GM10248 (cell line): ENCODE measurements around the gene VRK1.
"Not testable (repeated sequence)": the region's sequence is repeated elsewhere in the genome, so short reads cannot be mapped to it uniquely, and the experiment has no call there.

ENCODE experiments used
- CTCF ChIA-PET: fragments of 300-600 bp; sonication (Branson Sonifier 250); formaldehyde crosslinking; extraction: SDS; loops from one replicate; lab custom pipeline; 2021; ENCODE audit warnings: antibody characterized with exemption; lab: Yijun Ruan, JAX
- POLR2A ChIA-PET: fragments of 350-650 bp; sonication (Branson Sonifier 250); formaldehyde crosslinking; extraction: SDS; loops from one replicate; lab custom pipeline; 2020; ENCODE audit warnings: antibody characterized with exemption; lab: Yijun Ruan, JAX
- DNase-seq: peaks from one replicate; pipeline ENCODE4 v3.0.0; 2012; ENCODE audit errors: extremely low spot score
- TF ChIP-seq, protein P1 (sequence below): IDR thresholded peaks from 2 replicates; pipeline ENCODE4 v1.5.1; 2012; ENCODE audit warnings: mild to moderate bottlenecking, low read depth; ENCODE audit errors: extremely low read depth, missing control alignments, control extremely low read depth

VRK1 gene

DNA sequence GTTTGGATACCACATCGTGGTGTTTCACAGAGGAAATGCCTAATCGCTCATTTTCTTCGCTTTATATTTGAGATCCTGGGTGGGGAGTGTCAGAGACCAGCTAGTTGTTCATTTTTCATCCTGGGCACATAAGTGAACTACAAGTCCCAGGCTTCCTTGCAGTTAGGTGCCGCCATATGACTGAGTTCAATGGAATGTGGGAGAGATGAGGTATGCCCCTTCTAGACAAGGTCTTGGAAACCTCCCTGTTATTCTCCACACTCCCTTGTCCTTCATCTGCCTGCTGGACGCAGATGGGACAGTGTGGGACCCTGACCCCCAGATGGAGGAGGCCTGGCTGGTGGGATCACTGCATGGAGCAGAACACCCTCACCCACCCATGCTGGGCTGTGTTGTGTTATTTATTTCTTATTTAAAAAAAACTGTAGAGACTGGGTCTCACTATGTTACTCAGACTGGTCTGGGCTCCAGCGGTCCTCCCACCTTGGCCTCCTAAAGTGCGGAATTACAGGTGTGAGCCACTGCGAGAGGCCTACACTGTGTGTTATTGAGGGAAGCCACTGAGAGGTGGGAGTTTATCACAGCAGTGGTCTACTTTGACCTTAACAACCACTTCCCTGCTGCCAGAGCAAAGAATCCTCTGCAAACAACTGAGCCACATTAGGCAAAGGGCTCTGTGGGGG lies 42.9 kb upstream of the VRK1 start:
- TF ChIP-seq, protein P1, sequence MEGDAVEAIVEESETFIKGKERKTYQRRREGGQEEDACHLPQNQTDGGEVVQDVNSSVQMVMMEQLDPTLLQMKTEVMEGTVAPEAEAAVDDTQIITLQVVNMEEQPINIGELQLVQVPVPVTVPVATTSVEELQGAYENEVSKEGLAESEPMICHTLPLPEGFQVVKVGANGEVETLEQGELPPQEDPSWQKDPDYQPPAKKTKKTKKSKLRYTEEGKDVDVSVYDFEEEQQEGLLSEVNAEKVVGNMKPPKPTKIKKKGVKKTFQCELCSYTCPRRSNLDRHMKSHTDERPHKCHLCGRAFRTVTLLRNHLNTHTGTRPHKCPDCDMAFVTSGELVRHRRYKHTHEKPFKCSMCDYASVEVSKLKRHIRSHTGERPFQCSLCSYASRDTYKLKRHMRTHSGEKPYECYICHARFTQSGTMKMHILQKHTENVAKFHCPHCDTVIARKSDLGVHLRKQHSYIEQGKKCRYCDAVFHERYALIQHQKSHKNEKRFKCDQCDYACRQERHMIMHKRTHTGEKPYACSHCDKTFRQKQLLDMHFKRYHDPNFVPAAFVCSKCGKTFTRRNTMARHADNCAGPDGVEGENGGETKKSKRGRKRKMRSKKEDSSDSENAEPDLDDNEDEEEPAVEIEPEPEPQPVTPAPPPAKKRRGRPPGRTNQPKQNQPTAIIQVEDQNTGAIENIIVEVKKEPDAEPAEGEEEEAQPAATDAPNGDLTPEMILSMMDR = no peak
- DNase-seq = no peak
- ChIA-PET CTCF (interaction anchor here (1.2 kb wide), 1 partner anchor 9 kb away, joined by 3 read pairs; no protein-coding TSS in a partner anchor), POLR2A (no interaction called here)

DNA sequence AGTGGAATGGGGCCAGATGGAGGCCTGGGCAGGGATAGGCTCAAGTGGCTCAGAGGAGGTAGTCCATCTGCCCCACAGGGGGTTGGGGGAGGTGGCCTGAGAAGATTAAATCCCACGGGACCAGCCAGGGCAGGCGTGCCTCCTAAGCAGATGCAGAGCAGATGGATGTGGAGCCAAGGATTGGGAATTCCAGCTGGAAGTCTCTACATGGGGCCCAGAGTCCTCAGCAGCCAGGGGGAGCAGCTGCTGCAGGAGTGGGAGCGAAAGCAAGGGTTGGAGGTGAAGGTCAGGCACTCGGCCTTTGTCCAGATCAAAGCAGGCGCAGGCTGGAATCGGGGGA lies 42.4 kb upstream of the VRK1 start:
- CTCF ChIA-PET = no interaction called here
- no peak for DNase-seq
- POLR2A ChIA-PET = no interaction called here
- TF ChIP-seq, protein P1 = no peak

DNA sequence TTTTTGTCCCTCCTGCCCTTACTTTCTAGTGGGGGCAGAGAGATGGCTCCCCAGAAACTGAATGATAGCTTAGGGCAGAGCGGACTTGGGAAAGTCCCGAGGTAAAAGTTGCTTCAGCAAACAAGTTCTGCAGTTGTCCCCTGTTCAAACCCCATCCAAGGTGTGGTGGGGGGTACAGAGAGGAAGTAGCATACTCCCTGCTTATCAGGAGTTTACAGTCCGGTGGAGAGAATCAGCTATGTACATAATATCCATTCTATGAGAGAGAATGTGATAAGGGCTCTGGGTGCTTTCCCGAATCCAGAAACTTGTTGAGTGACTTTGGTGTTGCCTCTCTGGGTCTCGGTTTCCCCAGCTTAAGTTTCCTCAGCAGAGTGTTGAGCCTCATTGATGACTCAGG lies 40.4 kb upstream of the VRK1 start:
- ChIA-PET POLR2A (no interaction called here), CTCF (interaction anchor here (1.0 to 1.5 kb wide), 2 partner anchors 12 to 15 kb away, joined by 3 to 4 read pairs; no protein-coding TSS in a partner anchor)
- TF ChIP-seq, protein P1 = no peak
- no peak for DNase-seq

DNA sequence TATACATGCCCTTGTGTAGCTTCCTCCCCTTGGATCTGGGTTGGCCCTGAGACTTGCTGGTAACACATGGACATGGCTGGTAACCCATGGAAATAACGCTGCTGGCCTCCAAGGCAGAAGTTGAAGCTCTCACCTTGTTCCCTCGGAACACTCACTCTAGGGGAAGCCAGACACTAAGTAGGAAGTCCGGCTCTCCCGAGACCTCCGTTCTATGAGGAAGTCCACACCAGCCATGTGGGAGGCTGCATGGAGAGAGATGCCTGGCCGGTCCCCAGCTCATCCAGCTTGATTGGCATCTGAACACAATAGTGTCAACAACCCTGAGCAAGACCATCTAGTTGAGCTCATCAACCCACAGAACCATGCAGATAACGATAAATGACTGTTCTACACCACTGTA lies 39.7 kb upstream of the VRK1 start:
- DNase-seq = no peak
- CTCF ChIA-PET = interaction anchor here (1.0 to 1.5 kb wide), 2 partner anchors 12 to 16 kb away, joined by 3 to 4 read pairs; no protein-coding TSS in a partner anchor
- TF ChIP-seq, protein P1 = no peak
- POLR2A ChIA-PET = no interaction called here

DNA sequence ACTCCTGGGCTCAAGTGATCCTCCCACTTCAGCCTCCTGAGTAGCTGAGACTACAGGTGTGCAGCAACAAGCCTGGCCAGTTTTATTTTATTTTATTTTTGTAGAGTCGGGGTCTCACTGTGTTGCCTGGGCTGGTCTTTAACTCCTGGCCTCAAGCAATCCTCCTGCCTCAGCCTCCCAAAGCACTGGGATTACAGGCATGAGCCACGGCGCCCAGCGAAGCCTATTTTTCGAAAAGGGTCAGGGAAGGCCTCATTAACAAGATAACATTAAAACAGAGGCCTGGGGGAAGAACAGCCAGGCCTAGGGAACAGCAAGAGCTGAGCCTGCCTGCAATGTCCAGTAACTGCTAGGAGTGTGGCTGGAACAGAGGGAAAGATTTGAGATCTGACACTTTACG lies 36.1 kb upstream of the VRK1 start:
- TF ChIP-seq, protein P1 = no peak
- ChIA-PET CTCF (interaction anchor here (1.2 to 2.6 kb wide), 3 partner anchors 8 to 91 kb away, joined by 3 to 8 read pairs (median 4); no protein-coding TSS in a partner anchor), POLR2A (no interaction called here)
- DNase-seq = no peak

DNA sequence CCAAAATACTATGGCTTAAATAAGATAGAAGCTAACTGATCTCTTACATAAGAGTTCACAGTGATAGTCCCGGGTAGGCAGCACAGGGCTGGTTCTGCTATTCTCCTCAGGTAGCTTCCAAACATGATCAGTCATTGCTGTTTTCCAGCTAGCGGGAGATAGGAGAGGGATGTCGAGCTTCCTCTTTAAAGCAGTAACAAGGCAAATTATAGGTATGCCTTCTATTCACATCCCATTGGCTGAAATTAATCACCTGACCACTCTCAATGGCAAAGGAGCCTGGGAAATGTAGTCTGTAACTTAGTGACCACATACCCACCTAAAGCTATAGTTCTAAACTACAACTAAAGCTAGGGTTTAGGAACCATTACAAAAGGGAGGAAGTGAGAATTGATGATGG lies 34.5 kb upstream of the VRK1 start:
- ChIA-PET CTCF (interaction anchor here (1.2 to 1.3 kb wide), 2 partner anchors 14 kb away, joined by 3 to 4 read pairs; no protein-coding TSS in a partner anchor), POLR2A (no interaction called here)
- TF ChIP-seq, protein P1 = no peak
- DNase-seq = peak; percentile 71

DNA sequence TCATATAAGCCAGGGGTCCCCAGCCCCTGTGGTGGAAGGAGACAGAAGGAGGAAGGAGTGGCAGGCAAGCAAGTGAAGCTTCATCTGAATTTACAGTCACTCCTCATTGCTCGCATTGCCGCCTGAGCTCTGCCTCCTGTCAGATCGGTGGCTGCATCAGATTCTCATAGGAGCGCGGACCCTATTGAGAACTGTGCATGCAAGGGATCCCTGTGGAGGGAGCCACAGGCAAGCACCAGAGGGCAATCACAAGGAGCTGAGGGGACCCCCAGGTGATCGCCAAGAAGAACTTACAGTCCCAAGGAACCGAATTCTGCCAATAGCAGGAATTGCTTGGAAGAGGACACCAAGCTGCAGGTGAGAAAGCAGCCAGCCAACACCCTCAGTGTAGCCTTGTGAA lies 33.2 kb upstream of the VRK1 start:
- ChIA-PET POLR2A (no interaction called here), CTCF (interaction anchor here (1.0 kb wide), 1 partner anchor 10 kb away, joined by 3 read pairs; no protein-coding TSS in a partner anchor)
- TF ChIP-seq, protein P1 = no peak
- no peak for DNase-seq

DNA sequence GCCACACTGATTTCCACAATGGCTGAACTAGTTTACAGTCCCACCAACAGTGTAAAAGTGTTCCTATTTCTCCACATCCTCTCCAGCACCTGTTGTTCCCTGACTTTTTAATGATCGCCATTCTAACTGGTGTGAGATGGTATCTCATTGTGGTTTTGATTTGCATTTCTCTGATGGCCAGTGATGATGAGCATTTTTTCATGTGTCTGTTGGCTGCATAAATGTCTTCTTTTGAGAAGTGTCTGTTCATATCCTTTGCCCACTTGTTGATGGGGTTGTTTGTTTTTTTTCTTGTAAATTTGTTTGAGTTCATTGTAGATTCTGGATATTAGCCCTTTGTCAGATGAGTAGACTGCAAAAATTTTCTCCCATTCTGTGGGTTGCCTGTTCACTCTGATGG lies 32.0 kb upstream of the VRK1 start:
- CTCF ChIA-PET, POLR2A ChIA-PET: not testable (repeated sequence)

More for the DNA sequence above, 32.0 kb upstream of the VRK1 start:
- not testable (repeated sequence) for DNase-seq
